ENCODE measurements around the gene TNRC6B.
"Not testable (repeated sequence)": the region's sequence is repeated elsewhere in the genome, so short reads cannot be mapped to it uniquely, and the experiment has no call there.

TNRC6B gene

GRCh38 chr22:40183029-40183581, 5.4 kb downstream of the TNRC6B start:
- DNase-seq (ENCODE audit: low spot score) = no peak

- DNase-seq (ENCODE audit: low spot score) = not testable (repeated sequence)
Observed at GRCh38 chr22:40183603-40184002, 5.9 kb downstream of the TNRC6B start.

- DNase-seq (ENCODE audit: low spot score) = no peak
Observed at GRCh38 chr22:40187389-40187788, 9.7 kb downstream of the TNRC6B start.

- no peak for DNase-seq (ENCODE audit: low spot score)
Observed at GRCh38 chr22:40189997-40190396, 12.3 kb downstream of the TNRC6B start.

- DNase-seq (ENCODE audit: low spot score) = no peak
Observed at GRCh38 chr22:40190501-40190900, 12.8 kb downstream of the TNRC6B start.

GRCh38 chr22:40193429-40194421, 16.0 kb downstream of the TNRC6B start:
- no peak for DNase-seq (ENCODE audit: low spot score)

GRCh38 chr22:40194656-40195055, 16.9 kb downstream of the TNRC6B start:
- no peak for DNase-seq (ENCODE audit: low spot score)

- no peak for DNase-seq (ENCODE audit: low spot score)
Observed at GRCh38 chr22:40196628-40197360, 19.1 kb downstream of the TNRC6B start.

GRCh38 chr22:40197421-40197820, 19.7 kb downstream of the TNRC6B start:
- DNase-seq (ENCODE audit: low spot score) = not testable (repeated sequence)

- no peak for DNase-seq (ENCODE audit: low spot score)
Observed at GRCh38 chr22:40198733-40199132, 21.0 kb downstream of the TNRC6B start.

- no peak for DNase-seq (ENCODE audit: low spot score)
Observed at GRCh38 chr22:40199223-40199622, 21.5 kb downstream of the TNRC6B start.

- DNase-seq (ENCODE audit: low spot score) = no peak
Observed at GRCh38 chr22:40199852-40200251, 22.1 kb downstream of the TNRC6B start.

- no peak for DNase-seq (ENCODE audit: low spot score)
Observed at GRCh38 chr22:40200795-40201530, 23.2 kb downstream of the TNRC6B start.

GRCh38 chr22:40202225-40202944, 24.7 kb downstream of the TNRC6B start:
- no peak for DNase-seq (ENCODE audit: low spot score)

GRCh38 chr22:40203572-40203971, 25.8 kb downstream of the TNRC6B start:
- peak; percentile 60 for DNase-seq (ENCODE audit: low spot score)

GRCh38 chr22:40204321-40205116, 26.8 kb downstream of the TNRC6B start:
- no peak for DNase-seq (ENCODE audit: low spot score)

GRCh38 chr22:40206561-40206960, 28.8 kb downstream of the TNRC6B start:
- DNase-seq (ENCODE audit: low spot score) = no peak

- DNase-seq (ENCODE audit: low spot score) = peak; percentile 63
Observed at GRCh38 chr22:40210818-40211217, 33.1 kb downstream of the TNRC6B start.

GRCh38 chr22:40211476-40212054, 33.8 kb downstream of the TNRC6B start:
- no peak for DNase-seq (ENCODE audit: low spot score)

GRCh38 chr22:40212121-40212520, 34.4 kb downstream of the TNRC6B start:
- no peak for DNase-seq (ENCODE audit: low spot score)

Data from germinal center (tissue), 1 donor.